Activated CD8-positive, alpha-beta memory T cell treated with anti-CD3 and anti-CD28 coated beads for 1 hour (primary cell): ENCODE measurements around the gene SLC31A1.

Experiments
- DNase-seq, 2 donors: peaks; one replicate each; pipeline ENCODE4 v3.0.0-alpha.2; 2020; ENCODE audit warnings: low read depth in 1 of 2; ENCODE audit errors: extremely low read depth in 1 of 2

SLC31A1 gene

GRCh38 chr9:113301548-113301947, 80.2 kb downstream of the SLC31A1 start:
- DNase-seq = no peak

- DNase-seq = no peak
Measured at GRCh38 chr9:113302792-113303418, 81.6 kb downstream of the SLC31A1 start, which contains the start of gene RNF183. Gene RNF183, minus strand, starts transcription at chr9:113303376. Its CDS starts 5,192 bp downstream, at chr9:113298184.

- no peak for DNase-seq
Measured at GRCh38 chr9:113306566-113306965, 85.2 kb downstream of the SLC31A1 start.

- DNase-seq = no peak
Measured at GRCh38 chr9:113307396-113307975, 86.1 kb downstream of the SLC31A1 start.

- DNase-seq = no peak
Measured at GRCh38 chr9:113309204-113309813, 88.0 kb downstream of the SLC31A1 start.

GRCh38 chr9:113310538-113310937, 89.2 kb downstream of the SLC31A1 start:
- no peak for DNase-seq

- no peak for DNase-seq
Measured at GRCh38 chr9:113311961-113312360, 90.6 kb downstream of the SLC31A1 start.

GRCh38 chr9:113313261-113313660, 91.9 kb downstream of the SLC31A1 start:
- DNase-seq = no peak
